K562 (cell line): ENCODE data around the gene PELI2. TPM values are rescaled to one million over a fixed set of nuclear protein-coding genes. Genes with fewer than 3 reads are reported as not detected.

Experiments used
- CXXC5 ChIP-seq: fragments of 250-450 bp; sonication (Bioruptor Pico); IDR thresholded peaks from 2 replicates; pipeline ENCODE4 v1.8.0; 2022; ENCODE audit warnings: inconsistent platforms, mild to moderate bottlenecking, moderate library complexity
- JUND ChIP-seq, 2 experiments: IDR thresholded peaks; 2 replicates in 1 of 2; 3 replicates in 1 of 2; pipeline ENCODE4 v1.6.1; 2011; ENCODE audit warnings: borderline replicate concordance in 2 of 2, low read depth in 2 of 2, low read length in 2 of 2, improper control_type of control experiment in 1 of 2, missing biosample characterization in 1 of 2, missing genetic modification characterization in 1 of 2, missing genetic modification reagents in 1 of 2
- NFE2L1 ChIP-seq: fragments of 450-650 bp; IDR thresholded peaks from 2 replicates; pipeline ENCODE4 v1.6.1; 2016; ENCODE audit warnings: missing genetic modification characterization, low read depth, mild to moderate bottlenecking, missing compliant biosample characterization, moderate library complexity, borderline replicate concordance
- NR3C1 ChIP-seq: sonication (generic); formaldehyde crosslinking; IDR thresholded peaks from 2 replicates; pipeline ENCODE4 v1.8.1; 2022; ENCODE audit warnings: missing genetic modification reagents
- POLR2AphosphoS2 ChIP-seq: IDR thresholded peaks from 2 replicates; pipeline ENCODE4 v1.6.1; 2012; ENCODE audit warnings: low read length, improper control_type of control experiment
- polyA plus RNA-seq, 8 experiments: library from polyadenylated mRNA; depleted of rRNA in 4 of 8; stranded (reverse) in 5 of 8; unstranded in 3 of 8; fragments of >200 nt; fragmentation: Nextera tagmentation in 2 of 8; fragmentation: Illumina TruSeq in 1 of 8; extraction: Ambion mirVana in 2 of 8; extraction: Trizol in 1 of 8; gene quantifications; 2 replicates each; pipeline versions ENCODE4 v1.2.1 to v1.2.3, GENCODE V29; 2011 to 2014; ENCODE audit warnings: inconsistent platforms in 1 of 8, missing spikeins in 1 of 8
- total RNA-seq, 7 experiments: library from RNA; depleted of rRNA in 6 of 7; stranded (reverse); fragments of >200 nt in 6 of 7; fragmentation: Illumina TruSeq in 2 of 7; extraction: Trizol in 2 of 7; gene quantifications; 2 replicates each; pipeline versions ENCODE4 v1.2.1 to v1.2.3, GENCODE V29; 2011 to 2021; ENCODE audit warnings: low replicate concordance in 1 of 7
- TF ChIP-seq, protein P1 (sequence below), 2 experiments: IDR thresholded peaks in 1 of 2; conservative IDR thresholded peaks in 1 of 2; 2 replicates each; pipeline ENCODE4 v1.6.1; 2016; ENCODE audit warnings: low read depth in 2 of 2, mild to moderate bottlenecking in 1 of 2, missing compliant biosample characterization in 1 of 2, missing genetic modification characterization in 1 of 2, moderate library complexity in 1 of 2
- TF ChIP-seq, protein P2 (sequence below): fragments of 450-650 bp; formaldehyde crosslinking; conservative IDR thresholded peaks from 2 replicates; pipeline ENCODE4 v1.4.0; 2022; ENCODE audit warnings: mild to moderate bottlenecking, missing genetic modification characterization
- TF ChIP-seq, protein P3 (sequence below), 2 experiments: fragments of 200-800 bp in 1 of 2; sonication (Bioruptor generic) in 1 of 2; sonication (generic) in 1 of 2; formaldehyde crosslinking in 1 of 2; IDR thresholded peaks in 1 of 2; conservative IDR thresholded peaks in 1 of 2; 2 replicates each; pipeline versions ENCODE4 v1.5.0 to v1.6.1; 2016 to 2020; ENCODE audit warnings: missing compliant biosample characterization in 1 of 2, missing genetic modification characterization in 1 of 2, missing genetic modification reagents in 1 of 2
- TF ChIP-seq, protein P4 (sequence below): fragments of 250-450 bp; sonication (Bioruptor Pico); IDR thresholded peaks from 2 replicates; pipeline ENCODE4 v1.5.0; 2021
- TF ChIP-seq, protein P5 (sequence below): fragments of 450-650 bp; IDR thresholded peaks from 2 replicates; pipeline ENCODE4 v1.6.1; 2017; ENCODE audit warnings: antibody characterized with exemption, mild to moderate bottlenecking

The PELI2 gene
- total and polyA plus RNA-seq, 9 of the 15 experiments (the other 6 are each of a cell fraction or from before 2014, with no cell fraction given): 0.20 to 1.5 (median 0.44) TPM

DNA sequence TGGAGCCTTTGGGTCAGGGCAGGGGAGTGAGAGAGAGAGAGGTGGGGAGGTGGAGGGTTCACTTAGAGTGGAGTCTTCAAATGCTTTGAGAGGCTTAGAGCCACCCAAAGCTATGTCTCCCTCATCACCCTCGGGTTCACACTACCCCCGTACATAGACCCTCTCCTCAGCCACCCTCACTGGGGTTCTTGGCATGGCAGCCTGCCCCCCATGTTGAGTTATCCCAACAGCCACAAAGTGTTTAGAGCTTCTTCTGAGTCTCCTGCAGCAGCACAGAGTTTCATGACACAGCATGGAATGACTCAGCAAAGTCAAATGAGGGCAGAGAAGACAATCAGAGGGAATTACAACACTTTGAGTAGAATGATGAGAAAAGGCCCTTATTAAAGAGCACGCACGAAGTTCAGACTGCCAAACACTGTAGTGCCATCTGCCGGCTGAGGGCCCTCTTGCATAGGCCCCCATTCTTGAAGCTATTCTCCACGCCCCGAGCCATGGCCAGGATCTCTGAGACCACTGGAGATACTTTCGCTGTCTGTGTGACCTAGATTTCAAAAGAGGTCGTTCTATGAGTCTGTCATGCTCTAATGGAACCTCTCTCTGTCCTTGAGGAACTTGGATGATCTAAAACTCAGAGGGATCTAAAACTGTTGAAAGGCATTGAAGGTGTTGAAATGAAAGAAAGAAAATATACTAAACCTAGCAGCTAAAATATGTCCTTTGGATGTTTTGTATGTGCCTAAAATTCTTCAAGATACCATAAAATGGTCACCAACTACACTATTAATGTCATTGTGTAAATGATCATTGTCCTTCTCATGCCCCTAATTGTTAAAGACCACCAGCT, 221.9 kb downstream of the PELI2 start (continued):
- TF ChIP-seq, protein P1, sequence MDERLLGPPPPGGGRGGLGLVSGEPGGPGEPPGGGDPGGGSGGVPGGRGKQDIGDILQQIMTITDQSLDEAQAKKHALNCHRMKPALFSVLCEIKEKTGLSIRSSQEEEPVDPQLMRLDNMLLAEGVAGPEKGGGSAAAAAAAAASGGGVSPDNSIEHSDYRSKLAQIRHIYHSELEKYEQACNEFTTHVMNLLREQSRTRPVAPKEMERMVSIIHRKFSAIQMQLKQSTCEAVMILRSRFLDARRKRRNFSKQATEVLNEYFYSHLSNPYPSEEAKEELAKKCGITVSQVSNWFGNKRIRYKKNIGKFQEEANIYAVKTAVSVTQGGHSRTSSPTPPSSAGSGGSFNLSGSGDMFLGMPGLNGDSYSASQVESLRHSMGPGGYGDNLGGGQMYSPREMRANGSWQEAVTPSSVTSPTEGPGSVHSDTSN (CRISPR knock-in tag; IDR thresholded peaks at IDR 0.05; ENCODE audit: low read depth): no peak
- TF ChIP-seq, protein P1 (tag; conservative IDR thresholded peaks at IDR 0.05; ENCODE audit: low read depth): peak; percentile 19; the same call in 1 of the 2 replicates
- TF ChIP-seq CXXC5: 0 out of 2 replicates have a peak, but pooled peaks have one; percentile 9
- TF ChIP-seq, protein P2, sequence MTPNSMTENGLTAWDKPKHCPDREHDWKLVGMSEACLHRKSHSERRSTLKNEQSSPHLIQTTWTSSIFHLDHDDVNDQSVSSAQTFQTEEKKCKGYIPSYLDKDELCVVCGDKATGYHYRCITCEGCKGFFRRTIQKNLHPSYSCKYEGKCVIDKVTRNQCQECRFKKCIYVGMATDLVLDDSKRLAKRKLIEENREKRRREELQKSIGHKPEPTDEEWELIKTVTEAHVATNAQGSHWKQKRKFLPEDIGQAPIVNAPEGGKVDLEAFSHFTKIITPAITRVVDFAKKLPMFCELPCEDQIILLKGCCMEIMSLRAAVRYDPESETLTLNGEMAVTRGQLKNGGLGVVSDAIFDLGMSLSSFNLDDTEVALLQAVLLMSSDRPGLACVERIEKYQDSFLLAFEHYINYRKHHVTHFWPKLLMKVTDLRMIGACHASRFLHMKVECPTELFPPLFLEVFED (CRISPR knock-in tag): 0 out of 2 replicates have a peak, but pooled peaks have one; percentile 18
- TF ChIP-seq, protein P3, sequence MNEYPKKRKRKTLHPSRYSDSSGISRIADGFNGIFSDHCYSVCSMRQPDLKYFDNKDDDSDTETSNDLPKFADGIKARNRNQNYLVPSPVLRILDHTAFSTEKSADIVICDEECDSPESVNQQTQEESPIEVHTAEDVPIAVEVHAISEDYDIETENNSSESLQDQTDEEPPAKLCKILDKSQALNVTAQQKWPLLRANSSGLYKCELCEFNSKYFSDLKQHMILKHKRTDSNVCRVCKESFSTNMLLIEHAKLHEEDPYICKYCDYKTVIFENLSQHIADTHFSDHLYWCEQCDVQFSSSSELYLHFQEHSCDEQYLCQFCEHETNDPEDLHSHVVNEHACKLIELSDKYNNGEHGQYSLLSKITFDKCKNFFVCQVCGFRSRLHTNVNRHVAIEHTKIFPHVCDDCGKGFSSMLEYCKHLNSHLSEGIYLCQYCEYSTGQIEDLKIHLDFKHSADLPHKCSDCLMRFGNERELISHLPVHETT (CRISPR knock-in tag; conservative IDR thresholded peaks at IDR 0.05 in 1 of 2, IDR thresholded peaks at IDR 0.05 in 1 of 2): 0 out of 4 replicates have a peak, but pooled peaks of 1 of the 2 experiments have one; percentile 53
- peak; percentile 98 for TF ChIP-seq NFE2L1 (tag)
- TF ChIP-seq JUND (IDR thresholded peaks at IDR 0.05; ENCODE audit: borderline replicate concordance, low read depth, low read length): peak; percentile 50; the same call in 1 of the 2 replicates
- peak; percentile 59; the same call in 2 of the 3 replicates for TF ChIP-seq JUND (tag; IDR thresholded peaks at IDR 0.05; ENCODE audit: borderline replicate concordance, low read depth, low read length)
- TF ChIP-seq, protein P4, sequence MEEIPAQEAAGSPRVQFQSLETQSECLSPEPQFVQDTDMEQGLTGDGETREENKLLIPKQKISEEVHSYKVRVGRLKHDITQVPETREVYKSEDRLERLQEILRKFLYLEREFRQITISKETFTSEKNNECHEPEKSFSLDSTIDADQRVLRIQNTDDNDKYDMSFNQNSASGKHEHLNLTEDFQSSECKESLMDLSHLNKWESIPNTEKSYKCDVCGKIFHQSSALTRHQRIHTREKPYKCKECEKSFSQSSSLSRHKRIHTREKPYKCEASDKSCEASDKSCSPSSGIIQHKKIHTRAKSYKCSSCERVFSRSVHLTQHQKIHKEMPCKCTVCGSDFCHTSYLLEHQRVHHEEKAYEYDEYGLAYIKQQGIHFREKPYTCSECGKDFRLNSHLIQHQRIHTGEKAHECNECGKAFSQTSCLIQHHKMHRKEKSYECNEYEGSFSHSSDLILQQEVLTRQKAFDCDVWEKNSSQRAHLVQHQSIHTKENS: no peak
- no peak for TF ChIP-seq POLR2AphosphoS2
- TF ChIP-seq, protein P5, sequence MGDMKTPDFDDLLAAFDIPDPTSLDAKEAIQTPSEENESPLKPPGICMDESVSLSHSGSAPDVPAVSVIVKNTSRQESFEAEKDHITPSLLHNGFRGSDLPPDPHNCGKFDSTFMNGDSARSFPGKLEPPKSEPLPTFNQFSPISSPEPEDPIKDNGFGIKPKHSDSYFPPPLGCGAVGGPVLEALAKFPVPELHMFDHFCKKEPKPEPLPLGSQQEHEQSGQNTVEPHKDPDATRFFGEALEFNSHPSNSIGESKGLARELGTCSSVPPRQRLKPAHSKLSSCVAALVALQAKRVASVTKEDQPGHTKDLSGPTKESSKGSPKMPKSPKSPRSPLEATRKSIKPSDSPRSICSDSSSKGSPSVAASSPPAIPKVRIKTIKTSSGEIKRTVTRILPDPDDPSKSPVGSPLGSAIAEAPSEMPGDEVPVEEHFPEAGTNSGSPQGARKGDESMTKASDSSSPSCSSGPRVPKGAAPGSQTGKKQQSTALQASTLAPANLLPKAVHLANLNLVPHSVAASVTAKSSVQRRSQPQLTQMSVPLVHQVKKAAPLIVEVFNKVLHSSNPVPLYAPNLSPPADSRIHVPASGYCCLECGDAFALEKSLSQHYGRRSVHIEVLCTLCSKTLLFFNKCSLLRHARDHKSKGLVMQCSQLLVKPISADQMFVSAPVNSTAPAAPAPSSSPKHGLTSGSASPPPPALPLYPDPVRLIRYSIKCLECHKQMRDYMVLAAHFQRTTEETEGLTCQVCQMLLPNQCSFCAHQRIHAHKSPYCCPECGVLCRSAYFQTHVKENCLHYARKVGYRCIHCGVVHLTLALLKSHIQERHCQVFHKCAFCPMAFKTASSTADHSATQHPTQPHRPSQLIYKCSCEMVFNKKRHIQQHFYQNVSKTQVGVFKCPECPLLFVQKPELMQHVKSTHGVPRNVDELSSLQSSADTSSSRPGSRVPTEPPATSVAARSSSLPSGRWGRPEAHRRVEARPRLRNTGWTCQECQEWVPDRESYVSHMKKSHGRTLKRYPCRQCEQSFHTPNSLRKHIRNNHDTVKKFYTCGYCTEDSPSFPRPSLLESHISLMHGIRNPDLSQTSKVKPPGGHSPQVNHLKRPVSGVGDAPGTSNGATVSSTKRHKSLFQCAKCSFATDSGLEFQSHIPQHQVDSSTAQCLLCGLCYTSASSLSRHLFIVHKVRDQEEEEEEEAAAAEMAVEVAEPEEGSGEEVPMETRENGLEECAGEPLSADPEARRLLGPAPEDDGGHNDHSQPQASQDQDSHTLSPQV: peak; percentile 70
- TF ChIP-seq NR3C1: no peak
